K562 (cell line): ENCODE measurements around the gene HSBP1L1. TPM values are rescaled to one million over a fixed set of nuclear protein-coding genes. Genes with fewer than 3 reads are reported as not detected.

Experiments
- ADNP ChIP-seq: fragments of 200-800 bp; sonication (Bioruptor generic); IDR thresholded peaks from 2 replicates; pipeline ENCODE4 v1.6.1; 2016; ENCODE audit warnings: missing genetic modification characterization, missing compliant biosample characterization
- DMBX1 ChIP-seq: fragments of 250-450 bp; sonication (Bioruptor Pico); IDR thresholded peaks from 2 replicates; pipeline ENCODE4 v1.8.0; 2022; ENCODE audit warnings: inconsistent platforms, mild to moderate bottlenecking, moderate library complexity, borderline replicate concordance
- E2F1 ChIP-seq: sonication (generic); formaldehyde crosslinking; IDR thresholded peaks from 2 replicates; pipeline ENCODE4 v1.8.1; 2023; ENCODE audit warnings: mild to moderate bottlenecking, missing genetic modification reagents, moderate library complexity
- ELF1 ChIP-seq: fragments of 200-800 bp; sonication (Bioruptor generic); IDR thresholded peaks from 2 replicates; pipeline ENCODE4 v1.6.1; 2016; ENCODE audit warnings: missing genetic modification characterization, missing compliant biosample characterization
- EP400 ChIP-seq: fragments of 450-650 bp; IDR thresholded peaks from 2 replicates; pipeline ENCODE4 v1.6.1; 2017; ENCODE audit warnings: antibody characterized with exemption, mild to moderate bottlenecking, moderate library complexity
- ERF ChIP-seq: fragments of 450-650 bp; formaldehyde crosslinking; IDR thresholded peaks from 2 replicates; pipeline ENCODE4 v1.4.0; 2020; ENCODE audit warnings: mild to moderate bottlenecking, mixed read lengths
- GTF2B ChIP-seq: IDR thresholded peaks from 2 replicates; pipeline ENCODE4 v1.6.1; 2011; ENCODE audit not compliant: insufficient read length; ENCODE audit errors: extremely low read depth
- GTF2E2 ChIP-seq: fragments of 200-800 bp; sonication (Bioruptor generic); IDR thresholded peaks from 2 replicates; pipeline ENCODE4 v1.6.1; 2016; ENCODE audit warnings: missing genetic modification characterization, missing compliant biosample characterization
- HNRNPL ChIP-seq: fragments of 200-400 bp; formaldehyde crosslinking; IDR thresholded peaks from 2 replicates; pipeline ENCODE4 v1.6.1; 2017; ENCODE audit warnings: low read depth, mild to moderate bottlenecking, low read length
- LCOR ChIP-seq: sonication (generic); formaldehyde crosslinking; IDR thresholded peaks from 2 replicates; pipeline ENCODE4 v1.8.0; 2022; ENCODE audit warnings: mild to moderate bottlenecking, missing genetic modification reagents
- RREB1 ChIP-seq: fragments of 250-450 bp; sonication (Bioruptor Pico); IDR thresholded peaks from 2 replicates; pipeline ENCODE4 v1.4.0; 2020
- SAFB ChIP-seq: fragments of 200-400 bp; formaldehyde crosslinking; IDR thresholded peaks from 2 replicates; pipeline ENCODE4 v1.6.1; 2017; ENCODE audit warnings: low read depth, low read length, borderline replicate concordance
- SIN3A ChIP-seq, 2 experiments: fragments of 150-350 bp in 1 of 2; IDR thresholded peaks; 2 replicates each; pipeline ENCODE4 v1.6.1; 2011 to 2016; ENCODE audit warnings: borderline replicate concordance in 2 of 2, low read depth in 2 of 2, low read length in 2 of 2, mild to moderate bottlenecking in 2 of 2, moderate library complexity in 2 of 2; ENCODE audit not compliant: control insufficient read depth in 1 of 2
- TEAD1 ChIP-seq, 2 experiments: fragments of 450-650 bp in 1 of 2; sonication (generic) in 1 of 2; formaldehyde crosslinking; IDR thresholded peaks; 2 replicates each; pipeline versions ENCODE4 v1.4.0 to v1.8.0; 2020 to 2022; ENCODE audit warnings: mild to moderate bottlenecking in 2 of 2, missing genetic modification reagents in 1 of 2
- USF2 ChIP-seq: sonication (generic); formaldehyde crosslinking; IDR thresholded peaks from 2 replicates; pipeline ENCODE4 v1.5.0; 2020; ENCODE audit warnings: missing genetic modification reagents
- ZBTB17 ChIP-seq: fragments of 450-650 bp; formaldehyde crosslinking; IDR thresholded peaks from 2 replicates; pipeline ENCODE4 v1.4.0; 2020; ENCODE audit warnings: mild to moderate bottlenecking
- ZFX ChIP-seq: sonication (generic); formaldehyde crosslinking; IDR thresholded peaks from 2 replicates; pipeline ENCODE4 v1.8.0; 2022; ENCODE audit warnings: mild to moderate bottlenecking, missing genetic modification reagents, moderate library complexity
- ZNF174 ChIP-seq: fragments of 250-450 bp; sonication (Bioruptor Pico); IDR thresholded peaks from 2 replicates; pipeline ENCODE4 v1.4.0; 2020; ENCODE audit warnings: mild to moderate bottlenecking
- ZNF282 ChIP-seq: sonication (generic); formaldehyde crosslinking; IDR thresholded peaks from 2 replicates; pipeline ENCODE4 v1.8.1; 2023; ENCODE audit warnings: missing genetic modification reagents
- ZNF507 ChIP-seq: conservative IDR thresholded peaks from 2 replicates; pipeline ENCODE4 v1.6.1; 2017; ENCODE audit warnings: missing genetic modification characterization, missing compliant biosample characterization
- ZNF586 ChIP-seq: fragments of 450-650 bp; formaldehyde crosslinking; conservative IDR thresholded peaks from 2 replicates; pipeline ENCODE4 v1.4.0; 2020; ENCODE audit warnings: mild to moderate bottlenecking, moderate library complexity
- polyA plus RNA-seq, 8 experiments: library from polyadenylated mRNA; depleted of rRNA in 4 of 8; stranded (reverse) in 5 of 8; unstranded in 3 of 8; fragments of >200 nt; fragmentation: Nextera tagmentation in 2 of 8; fragmentation: Illumina TruSeq in 1 of 8; extraction: Ambion mirVana in 2 of 8; extraction: Trizol in 1 of 8; gene quantifications; 2 replicates each; pipeline versions ENCODE4 v1.2.1 to v1.2.3, GENCODE V29; 2011 to 2014; ENCODE audit warnings: inconsistent platforms in 1 of 8, missing spikeins in 1 of 8
- total RNA-seq, 7 experiments: library from RNA; depleted of rRNA in 6 of 7; stranded (reverse); fragments of >200 nt in 6 of 7; fragmentation: Illumina TruSeq in 2 of 7; extraction: Trizol in 2 of 7; gene quantifications; 2 replicates each; pipeline versions ENCODE4 v1.2.1 to v1.2.3, GENCODE V29; 2011 to 2021; ENCODE audit warnings: low replicate concordance in 1 of 7

HSBP1L1 gene
- total and polyA plus RNA-seq, 9 of the 15 experiments (the other 6 are each of a cell fraction or from before 2014, with no cell fraction given): 0.24 to 0.36 TPM; not detected in 7

GRCh38 chr18:79988071-79988450, 23.6 kb downstream of the HSBP1L1 start (continued):
- TF ChIP-seq ERF: no peak
- TF ChIP-seq ZNF586 (CRISPR knock-in tag): no peak
- peak in 1 of 2 experiments; percentile 29; a peak in 1 of 4 replicates for TF ChIP-seq SIN3A (IDR thresholded peaks at IDR 0.05; ENCODE audit: borderline replicate concordance in 2 of 2, control insufficient read depth in 1 of 2, low read depth in 2 of 2, low read length in 2 of 2)
- no peak for TF ChIP-seq ZNF282
- TF ChIP-seq SAFB: no peak
- no peak for TF ChIP-seq HNRNPL
- no peak for TF ChIP-seq GTF2E2 (tag)
- TF ChIP-seq USF2: no peak
- TF ChIP-seq E2F1: no peak
- TF ChIP-seq ELF1 (tag): peak; percentile 86
- TF ChIP-seq TEAD1 (CRISPR knock-in tag; IDR thresholded peaks at IDR 0.05): no peak
- no peak for TF ChIP-seq ZNF507 (tag)
- no peak for TF ChIP-seq ZBTB17 (CRISPR knock-in tag)
- TF ChIP-seq ZNF174 (CRISPR knock-in tag): no peak
- TF ChIP-seq DMBX1 (CRISPR knock-in tag): no peak
- peak; percentile 55; the same call in 1 of the 2 replicates for TF ChIP-seq LCOR
- TF ChIP-seq ZFX (CRISPR knock-in tag): peak; percentile 65
- TF ChIP-seq ADNP (tag): no peak
- 0 out of 2 replicates have a peak, but pooled peaks have one; percentile 10 for TF ChIP-seq RREB1
- TF ChIP-seq EP400: peak; percentile 85
- TF ChIP-seq GTF2B: no peak
